HepG2 (cell line): ENCODE results near the gene ZCCHC10. TPM values are rescaled to one million over a fixed set of nuclear protein-coding genes. Genes with fewer than 3 reads are reported as not detected.

ENCODE experiments used
- ATAC-seq: fragments of 200-7000 bp; cut with Tn5 transposase; 3 replicates; pipeline ENCODE4 v1.9.1; 2020; ENCODE audit warnings: mild to moderate bottlenecking, moderate library complexity
- BruUV-seq: library from RNA; stranded (reverse); fragments of 400-500 nt; replicated peaks from 2 replicates; lab custom pipeline; 2021; lab: Mats Ljungman, UMichigan
- CTCF ChIA-PET: fragments of 300-600 bp; formaldehyde crosslinking; extraction: SDS; loops from one replicate; lab custom pipeline; 2021; ENCODE audit warnings: low total read pairs, inconsistent platforms, low intra/inter-chr PET ratio; lab: Yijun Ruan, JAX
- POLR2A ChIA-PET: fragments of 350-600 bp; sonication (Branson Sonifier 250); formaldehyde crosslinking; loops from one replicate; lab custom pipeline; 2020; ENCODE audit warnings: antibody characterized with exemption, inconsistent platforms; lab: Yijun Ruan, JAX
- DNase-seq: peaks from one replicate; pipeline ENCODE4 v3.0.0-alpha.2; 2015; ENCODE audit warnings: low spot score
- FAIRE-seq: peaks from 3 replicates; lab custom pipeline; 2011; peaks lifted over from hg19 to GRCh38; lab: Jason Lieb, UNC
- H2AFZ ChIP-seq: one replicate; pipeline ENCODE4 v1.6.1; 2011; ENCODE audit warnings: low read length, inconsistent platforms
- H3K27ac ChIP-seq: fragments of 300-600 bp; 3 replicates; pipeline ENCODE4 v1.8.0; 2011; ENCODE audit warnings: mixed run types, mild to moderate bottlenecking, mixed read lengths, low read length, inconsistent platforms; ENCODE audit not compliant: insufficient read depth; ENCODE audit errors: extremely low read length
- H3K27me3 ChIP-seq, 2 experiments: fragments of 200-600 bp in 1 of 2; 2 replicates in 1 of 2; 3 replicates in 1 of 2; pipeline versions ENCODE4 v1.6.0 to v1.8.0; 2011; ENCODE audit warnings: low read length in 2 of 2, mild to moderate bottlenecking in 2 of 2, moderate library complexity in 2 of 2, inconsistent platforms in 1 of 2; ENCODE audit not compliant: insufficient read depth in 2 of 2, control insufficient read depth in 1 of 2
- H3K36me3 ChIP-seq, 2 experiments: fragments of 200-600 bp in 1 of 2; replicated peaks in 1 of 2; 2 replicates in 1 of 2; 3 replicates in 1 of 2; pipeline versions ENCODE4 v1.5.1 to v1.8.0; 2011; ENCODE audit warnings: low read length in 2 of 2, inconsistent platforms in 1 of 2; ENCODE audit not compliant: insufficient read depth in 2 of 2, control insufficient read depth in 1 of 2
- H3K4me1 ChIP-seq: 2 replicates; pipeline ENCODE4 v1.5.1; 2012; ENCODE audit warnings: low read length, inconsistent platforms; ENCODE audit not compliant: insufficient read depth
- H3K4me2 ChIP-seq: 2 replicates; pipeline ENCODE4 v1.6.0; 2011; ENCODE audit warnings: low read depth, low read length, inconsistent platforms
- H3K4me3 ChIP-seq, 3 experiments: fragments of 200-600 bp in 1 of 3; sonication (generic), shearing (Covaris generic) in 1 of 3; replicated peaks in 1 of 3; 2 replicates each; pipeline ENCODE4 v1.5.1; 2011 to 2016; ENCODE audit warnings: low read length in 3 of 3, inconsistent platforms in 2 of 3, low read depth in 2 of 3, mild to moderate bottlenecking in 2 of 3, control low read depth in 1 of 3, mixed read lengths in 1 of 3; ENCODE audit not compliant: insufficient read depth in 1 of 3
- H3K79me2 ChIP-seq: one replicate; pipeline ENCODE4 v1.6.1; 2011; ENCODE audit warnings: low read length, inconsistent platforms; ENCODE audit not compliant: insufficient read depth
- H3K9ac ChIP-seq: 2 replicates; pipeline ENCODE4 v1.6.0; 2011; ENCODE audit warnings: mild to moderate bottlenecking, low read depth, low read length, inconsistent platforms; ENCODE audit not compliant: insufficient read depth
- H3K9me3 ChIP-seq: 2 replicates; pipeline ENCODE4 v1.5.1; 2012; ENCODE audit warnings: mild to moderate bottlenecking, low read length
- H4K20me1 ChIP-seq: 2 replicates; pipeline ENCODE4 v1.6.0; 2011; ENCODE audit warnings: inconsistent platforms, mild to moderate bottlenecking, low read length, moderate library complexity; ENCODE audit not compliant: insufficient read depth
- KLF15 ChIP-seq: sonication (generic); formaldehyde crosslinking; IDR thresholded peaks from 2 replicates; pipeline ENCODE4 v1.8.1; 2023; ENCODE audit warnings: borderline replicate concordance, mild to moderate bottlenecking, inconsistent platforms, missing genetic modification reagents, mixed read lengths
- NFYB ChIP-seq: sonication (generic); formaldehyde crosslinking; IDR thresholded peaks from 2 replicates; pipeline ENCODE4 v1.4.0; 2020; ENCODE audit warnings: missing genetic modification reagents
- SAFB2 ChIP-seq: sonication (generic); formaldehyde crosslinking; IDR thresholded peaks from 2 replicates; pipeline ENCODE4 v1.5.1; 2020; ENCODE audit warnings: missing genetic modification reagents, low read depth, mild to moderate bottlenecking, borderline replicate concordance
- SP1 ChIP-seq, 2 experiments: fragments of 450-650 bp in 1 of 2; sonication (generic) in 1 of 2; formaldehyde crosslinking in 1 of 2; IDR thresholded peaks; 2 replicates each; pipeline versions ENCODE4 v1.4.0 to v1.6.1; 2016 to 2020; ENCODE audit warnings: missing genetic modification reagents in 1 of 2
- STAG1 ChIP-seq: sonication (generic); formaldehyde crosslinking; IDR thresholded peaks from 2 replicates; pipeline ENCODE4 v1.4.0; 2020; ENCODE audit warnings: missing genetic modification reagents
- ZFP37 ChIP-seq: sonication (generic); formaldehyde crosslinking; IDR thresholded peaks from 2 replicates; pipeline ENCODE4 v1.4.0; 2020; ENCODE audit warnings: missing genetic modification reagents, borderline replicate concordance
- ZMYM2 ChIP-seq: sonication (generic); formaldehyde crosslinking; IDR thresholded peaks from 2 replicates; pipeline ENCODE4 v1.8.0; 2022; ENCODE audit warnings: mild to moderate bottlenecking, missing genetic modification reagents
- ZNF121 ChIP-seq: sonication (generic); formaldehyde crosslinking; IDR thresholded peaks from 2 replicates; pipeline ENCODE4 v1.5.0; 2020; ENCODE audit warnings: mild to moderate bottlenecking, missing genetic modification reagents
- WGBS: methylation state at CpG from one replicate; pipeline ENCODE4 v1.1.6; 2017; ENCODE audit warnings: low lambda C conversion rate; 5-methylcytosine and 5-hydroxymethylcytosine counted together
- in situ Hi-C: cut with HindIII; loops from 2 replicates; pipeline ENCODE4 v1.10.0; 2017; ENCODE audit warnings: low pct_unique_long_range_greater_than_20kb; ENCODE audit not compliant: extremely low pct_ligation_motif_present
- intact Hi-C: fragments of 100-400 bp; cut with micrococcal nuclease; formaldehyde crosslinking; loops from one replicate; pipeline ENCODE4 v1.10.0; 2022; ENCODE audit not compliant: unreplicated experiment
- polyA plus RNA-seq, 8 experiments: library from polyadenylated mRNA; depleted of rRNA in 3 of 8; stranded (reverse) in 7 of 8; unstranded in 1 of 8; fragments of >200 nt; fragmentation: Illumina TruSeq in 4 of 8; extraction: Trizol in 4 of 8; gene quantifications; 2 replicates each; pipeline versions ENCODE4 v1.2.1 to v1.2.3, GENCODE V29; 2011 to 2016; ENCODE audit warnings: low read depth in 4 of 8, missing spikeins in 1 of 8, mixed read lengths in 1 of 8; ENCODE audit not compliant: insufficient read depth in 1 of 8
- total RNA-seq, 5 experiments: library from RNA; depleted of rRNA; stranded (reverse); fragments of >200 nt; fragmentation: Illumina TruSeq; extraction: Trizol; gene quantifications; 2 replicates each; pipeline ENCODE4 v1.2.3, GENCODE V29; 2016; ENCODE audit warnings: low read depth in 1 of 5
- TF ChIP-seq, protein P1 (sequence below): sonication (generic); formaldehyde crosslinking; conservative IDR thresholded peaks from 2 replicates; pipeline ENCODE4 v1.8.0; 2022; ENCODE audit warnings: mild to moderate bottlenecking, moderate library complexity, missing genetic modification reagents
- TF ChIP-seq, protein P2 (sequence below): IDR thresholded peaks from 2 replicates; pipeline ENCODE4 v1.6.1; 2018; ENCODE audit warnings: missing genetic modification reagents
- TF ChIP-seq, protein P3 (sequence below): sonication (generic); formaldehyde crosslinking; IDR thresholded peaks from 2 replicates; pipeline ENCODE4 v1.4.0; 2020; ENCODE audit warnings: mild to moderate bottlenecking, low read depth, missing genetic modification reagents

ZCCHC10 gene
- total and polyA plus RNA-seq, 2 of the 13 experiments (the other 11 are each of a cell fraction or from before 2014, with no cell fraction given) = 40.7 to 48.2 TPM

DNA sequence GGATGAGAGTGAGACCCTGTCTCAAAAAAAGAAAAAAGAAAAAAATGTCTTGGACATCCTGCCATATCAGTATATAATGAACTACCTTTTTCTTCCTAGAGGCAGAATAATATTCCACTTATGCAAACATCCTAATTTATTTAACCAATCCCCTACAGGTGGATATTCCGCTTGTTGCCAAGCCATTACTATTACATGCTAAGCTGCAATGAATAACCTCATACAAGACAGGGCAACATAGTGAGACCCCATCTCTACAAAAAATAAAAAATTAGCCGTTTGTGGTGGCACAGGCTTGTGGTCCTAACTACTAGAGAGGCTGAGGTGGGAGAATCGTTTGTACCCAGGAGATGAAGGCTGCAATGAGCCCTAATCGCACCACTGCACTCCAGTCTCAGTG lies 61.2 kb downstream of the ZCCHC10 start:
- DNase-seq = no peak
- H3K9me3 ChIP-seq = no peaks in the 10 kb centered on the region
- no peaks in the 10 kb centered on the region; a peak in 1 of 5 replicates for H3K27me3 ChIP-seq
- POLR2A ChIA-PET = interaction anchor here (1.3 to 3.6 kb wide), 3 partner anchors 52 to 65 kb away, joined by 5 to 28 read pairs (median 20); no protein-coding TSS in a partner anchor
- ATAC-seq = no peak
- 72% methylated on average over 4 of the region's 4 CpGs for WGBS
- FAIRE-seq = no peak
- intact Hi-C loops (no loop called here), in situ Hi-C loops (no loop called here)
- CTCF ChIA-PET = no interaction called here
- H2AFZ ChIP-seq = no peak overlapping the region
- no TSS peak for BruUV-seq
- H3K4me3 ChIP-seq = no peak overlapping the region
- H3K27ac ChIP-seq = no peak overlapping the region
- peaks cover 19% of the 10 kb centered on the region; the same call in 1 of the 2 replicates for H4K20me1 ChIP-seq
- no peak overlapping the region for H3K4me2 ChIP-seq
- TF ChIP-seq ZMYM2 (CRISPR knock-in tag) (no peak), ZNF121 (CRISPR knock-in tag) (peak; percentile 90)
- peaks cover 29% of the 10 kb centered on the region for H3K79me2 ChIP-seq
- no peak overlapping the region for H3K9ac ChIP-seq
- H3K4me1 ChIP-seq = peaks cover 23% of the 10 kb centered on the region
- H3K36me3 ChIP-seq = no peaks in the 10 kb centered on the region

DNA sequence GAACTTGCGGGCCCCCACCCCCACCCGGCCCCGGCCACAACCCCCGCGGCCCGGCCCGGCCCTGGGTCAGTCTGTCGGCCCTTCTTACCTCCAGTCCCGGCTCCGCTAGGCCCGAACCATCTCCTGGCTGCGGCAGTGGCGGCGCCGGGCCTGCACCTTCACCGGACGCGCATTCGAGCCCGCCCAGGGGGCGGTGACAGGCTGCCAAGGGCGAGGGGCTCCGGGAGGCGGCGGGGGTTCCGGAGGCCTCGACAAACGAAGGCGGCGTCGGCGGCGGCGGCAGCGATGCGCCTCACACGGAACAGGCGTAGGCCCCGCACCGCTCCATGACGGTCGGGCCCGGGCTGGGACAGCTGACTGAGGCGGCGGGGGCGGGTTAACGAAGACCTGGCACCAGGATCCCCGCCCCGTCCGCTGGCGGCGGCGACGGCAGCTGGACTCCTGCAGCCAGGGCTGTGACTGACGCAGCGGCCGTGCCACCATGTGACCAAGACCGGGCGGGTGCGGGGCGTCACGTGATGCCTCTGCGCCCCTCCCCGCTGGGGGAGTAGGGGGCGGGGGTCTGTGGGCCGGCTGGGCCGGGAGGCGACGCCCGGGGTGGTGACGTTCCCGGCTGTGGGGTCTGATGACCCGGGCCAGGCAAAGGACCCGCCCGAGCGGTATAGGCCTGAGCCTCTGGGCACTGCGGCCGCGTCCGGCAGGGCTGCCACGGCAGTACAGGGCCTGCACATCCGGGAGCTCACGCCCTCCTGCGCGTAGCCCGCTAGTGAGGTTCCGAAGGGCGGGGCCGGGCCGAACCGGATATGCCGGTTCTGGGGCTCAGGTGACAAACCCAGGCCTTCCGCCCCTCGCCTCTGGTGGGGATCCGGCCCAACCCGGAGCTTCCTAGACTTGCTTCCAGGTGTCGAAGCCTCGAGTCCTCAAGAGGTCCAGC lies 62.9 kb downstream of the ZCCHC10 start, which contains the start of gene AFF4:
Gene AFF4, minus strand, starts transcription at position 464 of the 934 bp plus-strand sequence. CDS start 26,445 bp downstream, outside the sequence.
- H3K4me2 ChIP-seq = peak within 1 kb of the TSS; percentile 92
- intact Hi-C loops (loop anchor here (2.0 to 5.0 kb wide), 2 partner anchors 69 to 87 kb away; no protein-coding TSS in a partner anchor), in situ Hi-C loops (loop anchor here (5.0 kb wide), 1 partner anchor 89 kb away; the partner anchor contains the start of gene HSPA4)
- peaks cover 44% of the 10 kb centered on the region for H3K79me2 ChIP-seq
- H2AFZ ChIP-seq = no peak within 1 kb of the TSS
- peaks cover 34% of the 10 kb centered on the region; the same call in 1 of the 2 replicates for H4K20me1 ChIP-seq
- peaks cover 40% of the 10 kb centered on the region for H3K4me1 ChIP-seq
- no peaks in the 10 kb centered on the region for H3K9me3 ChIP-seq
- no peaks in the 10 kb centered on the region; a peak in 1 of 5 replicates for H3K27me3 ChIP-seq
- DNase-seq (peak; percentile 92), FAIRE-seq (no peak), ATAC-seq (peak; percentile 96)
- no TSS peak for BruUV-seq
- H3K9ac ChIP-seq = peak within 1 kb of the TSS; percentile 97
- ChIA-PET CTCF (no interaction called here), POLR2A (interaction anchor here (0.5 to 4.3 kb wide), 25 partner anchors 10 to 134 kb away, joined by 3 to 68 read pairs (median 5); partner anchors contain the start of genes GDF9, HSPA4, UQCRQ and ZCCHC10)
- H3K27ac ChIP-seq = peak within 1 kb of the TSS; percentile 85
- WGBS = 2% methylated on average over 15 of the region's 98 CpGs
- H3K36me3 ChIP-seq = 0 out of 5 replicates have a peak, but pooled peaks cover 0 to 4% of the 10 kb centered on the region in 2 experiments
- peak within 1 kb of the TSS; percentile 78 to 86 (median 84) for H3K4me3 ChIP-seq
- TF ChIP-seq SAFB2 (CRISPR knock-in tag) (no peak; the same call in 1 of the 2 replicates), NFYB (CRISPR knock-in tag) (0 out of 2 replicates have a peak, but pooled peaks have one; percentile 34), STAG1 (CRISPR knock-in tag) (peak; percentile 2; the same call in 1 of the 2 replicates), KLF15 (CRISPR knock-in tag) (no peak), ZFP37 (CRISPR knock-in tag) (peak; percentile 48; the same call in 1 of the 2 replicates), SP1 (IDR thresholded peaks at IDR 0.05) (no peak), SP1 (CRISPR knock-in tag; IDR thresholded peaks at IDR 0.05) (peak; percentile 89)
- TF ChIP-seq, protein P1, sequence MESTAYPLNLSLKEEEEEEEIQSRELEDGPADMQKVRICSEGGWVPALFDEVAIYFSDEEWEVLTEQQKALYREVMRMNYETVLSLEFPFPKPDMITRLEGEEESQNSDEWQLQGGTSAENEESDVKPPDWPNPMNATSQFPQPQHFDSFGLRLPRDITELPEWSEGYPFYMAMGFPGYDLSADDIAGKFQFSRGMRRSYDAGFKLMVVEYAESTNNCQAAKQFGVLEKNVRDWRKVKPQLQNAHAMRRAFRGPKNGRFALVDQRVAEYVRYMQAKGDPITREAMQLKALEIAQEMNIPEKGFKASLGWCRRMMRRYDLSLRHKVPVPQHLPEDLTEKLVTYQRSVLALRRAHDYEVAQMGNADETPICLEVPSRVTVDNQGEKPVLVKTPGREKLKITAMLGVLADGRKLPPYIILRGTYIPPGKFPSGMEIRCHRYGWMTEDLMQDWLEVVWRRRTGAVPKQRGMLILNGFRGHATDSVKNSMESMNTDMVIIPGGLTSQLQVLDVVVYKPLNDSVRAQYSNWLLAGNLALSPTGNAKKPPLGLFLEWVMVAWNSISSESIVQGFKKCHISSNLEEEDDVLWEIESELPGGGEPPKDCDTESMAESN (CRISPR knock-in tag) = peak; percentile 82
- TF ChIP-seq, protein P2, sequence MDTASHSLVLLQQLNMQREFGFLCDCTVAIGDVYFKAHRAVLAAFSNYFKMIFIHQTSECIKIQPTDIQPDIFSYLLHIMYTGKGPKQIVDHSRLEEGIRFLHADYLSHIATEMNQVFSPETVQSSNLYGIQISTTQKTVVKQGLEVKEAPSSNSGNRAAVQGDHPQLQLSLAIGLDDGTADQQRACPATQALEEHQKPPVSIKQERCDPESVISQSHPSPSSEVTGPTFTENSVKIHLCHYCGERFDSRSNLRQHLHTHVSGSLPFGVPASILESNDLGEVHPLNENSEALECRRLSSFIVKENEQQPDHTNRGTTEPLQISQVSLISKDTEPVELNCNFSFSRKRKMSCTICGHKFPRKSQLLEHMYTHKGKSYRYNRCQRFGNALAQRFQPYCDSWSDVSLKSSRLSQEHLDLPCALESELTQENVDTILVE (CRISPR knock-in tag) = peak; percentile 93
- TF ChIP-seq, protein P3, sequence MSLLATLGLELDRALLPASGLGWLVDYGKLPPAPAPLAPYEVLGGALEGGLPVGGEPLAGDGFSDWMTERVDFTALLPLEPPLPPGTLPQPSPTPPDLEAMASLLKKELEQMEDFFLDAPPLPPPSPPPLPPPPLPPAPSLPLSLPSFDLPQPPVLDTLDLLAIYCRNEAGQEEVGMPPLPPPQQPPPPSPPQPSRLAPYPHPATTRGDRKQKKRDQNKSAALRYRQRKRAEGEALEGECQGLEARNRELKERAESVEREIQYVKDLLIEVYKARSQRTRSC (CRISPR knock-in tag) = no peak
